NCI-H2171 (cell line): Measurements from ENCODE around the gene BBOX1.

ENCODE experiments used
- DNase-seq: peaks from one replicate; lab custom pipeline; 2025; lab: John Stamatoyannopoulos, UW

BBOX1 gene

GRCh38 chr11:27025312-27025955 lies 15.2 kb upstream of the BBOX1 start:
- DNase-seq, result no peak

GRCh38 chr11:27025957-27026733 lies 14.5 kb upstream of the BBOX1 start:
- no peak for DNase-seq

- DNase-seq, result no peak
These were observed 12.1 kb upstream of the BBOX1 start for GRCh38 chr11:27028561-27028965.

DNA sequence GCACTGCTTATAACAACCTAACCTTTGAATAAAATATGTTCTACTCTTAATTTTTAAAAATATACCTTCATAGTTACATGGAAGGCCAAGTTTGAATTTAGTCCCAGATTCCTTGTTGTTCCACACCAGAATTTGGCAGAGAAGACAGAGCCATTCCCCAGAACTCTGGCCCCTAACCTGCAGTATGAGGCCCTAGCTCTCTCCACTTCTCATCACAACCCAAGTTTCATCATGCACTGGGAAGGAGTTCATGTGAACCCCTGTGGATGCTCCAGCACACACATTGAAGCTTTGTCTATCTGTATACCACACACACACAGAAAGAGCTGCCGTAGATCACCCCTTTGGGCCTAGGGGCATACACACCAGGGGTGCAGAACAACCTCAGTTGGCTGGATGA lies 10.6 kb upstream of the BBOX1 start:
- no peak for DNase-seq

DNA sequence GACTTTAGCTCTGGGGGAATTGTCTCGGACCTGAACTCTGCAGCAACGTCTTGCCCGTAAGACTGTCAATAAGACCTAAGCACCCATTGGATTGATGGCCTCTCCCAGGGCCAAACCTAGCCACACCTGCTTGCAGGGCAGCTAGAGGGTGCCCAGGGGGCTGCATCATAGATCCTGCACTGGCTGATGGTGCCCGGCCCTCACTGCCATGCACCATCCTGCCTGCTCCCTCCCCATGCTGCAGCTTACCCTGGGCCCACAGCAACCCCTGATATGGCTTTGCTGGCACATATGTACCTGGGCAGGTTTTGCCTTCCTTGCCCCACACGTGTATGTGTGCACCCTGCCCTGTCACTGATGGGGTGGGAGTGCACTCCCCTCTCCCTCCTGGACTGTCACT lies 8.9 kb upstream of the BBOX1 start:
- DNase-seq, result no peak

DNA sequence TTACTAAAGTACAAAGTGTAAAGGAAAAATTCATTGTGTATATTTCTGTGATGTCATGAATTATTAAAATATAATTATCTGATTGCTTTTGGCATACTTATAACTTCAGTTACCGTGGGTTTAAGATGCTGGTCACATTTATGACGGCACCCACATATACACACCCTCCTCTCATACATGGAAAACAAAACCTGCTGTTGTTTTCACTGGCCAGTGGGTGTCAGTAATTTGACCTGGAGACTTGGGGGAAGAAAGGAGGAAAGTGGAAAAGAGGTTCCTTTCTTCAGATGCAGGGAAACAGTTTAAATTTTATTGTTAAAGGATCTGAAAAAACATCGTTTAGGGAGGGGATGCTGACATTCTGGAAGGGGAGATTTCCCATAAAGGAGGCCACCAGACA lies 742 bp upstream of the BBOX1 start:
- no peak for DNase-seq

DNA sequence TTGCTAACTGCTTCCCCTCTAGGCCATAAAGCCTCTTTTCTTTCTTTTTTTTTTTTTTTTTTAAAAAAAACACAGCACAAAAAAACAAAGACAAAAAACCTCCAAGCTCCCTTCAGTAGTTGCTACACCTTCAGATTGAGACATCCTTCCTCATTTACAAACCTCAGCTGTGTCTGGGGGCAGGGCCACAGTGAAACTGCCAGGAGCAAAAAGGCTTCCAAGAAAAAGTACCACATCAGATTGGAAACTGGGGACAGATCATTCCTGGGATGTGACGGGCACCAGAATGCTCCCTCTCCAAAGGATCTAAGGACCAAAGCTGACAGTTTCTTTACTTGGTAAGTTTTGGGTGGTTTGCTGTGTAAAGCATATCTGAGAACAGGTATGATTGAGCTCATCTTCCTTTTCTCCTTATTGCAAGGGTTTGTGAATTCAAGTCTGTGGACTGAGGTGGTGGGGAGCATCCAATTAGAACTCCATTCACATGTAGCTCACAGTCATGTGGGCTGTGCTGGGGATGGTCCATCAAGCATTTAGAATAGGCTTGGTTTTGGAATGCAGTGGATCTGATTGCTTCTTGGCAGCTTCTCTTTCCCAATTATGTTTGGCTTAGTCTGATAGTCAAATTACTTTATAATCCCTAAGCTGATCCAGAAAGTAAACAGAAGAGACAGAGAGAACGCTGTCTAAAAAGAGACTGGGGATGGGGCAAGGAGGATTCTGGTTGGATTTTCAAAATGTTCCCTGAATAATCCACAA lies 705 bp downstream of the BBOX1 start:
- DNase-seq, result no peak

DNA sequence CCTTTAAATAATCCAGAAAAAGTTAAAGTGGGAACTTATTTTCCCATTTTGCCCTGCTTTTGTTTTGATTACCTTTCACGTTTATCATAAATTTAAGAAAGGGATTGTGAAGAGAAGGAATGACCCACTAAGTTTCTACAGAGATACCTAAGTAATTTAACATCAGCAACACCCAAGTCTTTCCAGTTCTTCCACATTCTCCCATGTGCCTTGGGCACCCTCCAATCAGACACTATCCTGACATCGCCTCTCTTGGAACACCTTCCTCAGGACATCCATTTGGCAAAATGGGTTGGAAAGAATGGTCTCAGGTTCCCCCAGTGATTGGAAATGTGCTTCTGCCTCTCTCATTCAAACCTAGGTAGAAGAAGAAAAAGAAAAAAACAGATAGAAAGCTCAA lies 6.3 kb downstream of the BBOX1 start:
- DNase-seq, result no peak

- no peak for DNase-seq
These were observed 12.1 kb downstream of the BBOX1 start for GRCh38 chr11:27052668-27053067.

DNA sequence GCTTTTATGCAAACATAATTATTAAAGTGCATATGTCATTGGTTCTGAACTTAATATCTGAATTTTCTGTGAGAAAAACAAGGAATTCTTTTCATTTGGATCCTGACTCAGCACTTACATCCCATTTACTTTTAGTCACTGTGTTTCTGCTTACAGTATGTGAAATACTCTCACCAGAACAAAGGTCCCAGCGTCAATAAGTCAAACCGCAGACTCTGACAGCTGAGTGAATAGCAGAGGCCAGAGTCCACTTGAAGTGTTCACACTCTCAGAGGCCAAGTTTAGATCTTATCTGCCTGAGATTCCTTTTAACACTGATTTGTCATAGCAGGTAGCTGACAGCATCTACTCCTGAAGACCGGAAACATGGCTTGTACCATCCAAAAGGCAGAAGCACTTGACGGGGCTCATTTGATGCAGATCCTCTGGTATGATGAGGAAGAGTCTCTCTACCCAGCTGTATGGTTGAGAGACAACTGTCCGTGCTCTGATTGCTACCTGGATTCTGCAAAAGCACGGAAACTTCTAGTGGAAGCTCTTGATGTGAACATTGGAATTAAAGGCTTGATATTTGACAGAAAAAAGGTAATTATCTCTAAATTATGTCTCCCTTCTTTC lies 14.6 kb downstream of the BBOX1 start:
- DNase-seq, result no peak

DNA sequence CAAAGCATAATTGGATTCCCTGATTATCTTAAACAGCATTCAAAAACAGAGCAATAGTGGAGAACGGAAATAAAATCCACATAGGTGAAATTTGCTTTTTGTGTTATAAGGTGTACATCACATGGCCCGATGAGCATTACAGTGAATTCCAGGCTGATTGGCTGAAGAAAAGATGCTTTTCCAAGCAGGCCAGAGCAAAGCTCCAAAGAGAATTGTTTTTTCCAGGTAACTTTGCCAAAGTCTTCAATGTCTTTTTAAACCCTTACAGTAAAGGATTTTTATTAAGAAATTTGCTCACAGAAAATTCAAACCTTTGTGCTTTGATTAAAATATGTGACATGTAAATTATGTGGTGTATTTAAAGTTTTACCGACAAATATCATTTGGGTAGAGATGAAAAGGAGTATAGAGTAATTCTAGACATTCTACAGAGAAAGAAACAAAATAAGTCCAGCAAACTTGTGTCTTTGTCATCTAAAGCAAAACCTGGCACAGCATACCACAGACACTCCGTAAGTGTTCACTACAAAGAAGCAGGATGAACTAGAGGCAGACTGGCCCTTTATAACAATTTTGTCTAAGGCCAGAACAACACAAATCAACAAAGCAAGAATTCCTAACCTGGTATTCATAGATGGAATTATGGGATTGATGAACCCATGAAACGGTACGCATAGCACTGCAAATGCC lies 16.6 kb downstream of the BBOX1 start:
- DNase-seq, result no peak

GRCh38 chr11:27058456-27058855 lies 17.8 kb downstream of the BBOX1 start:
- no peak for DNase-seq

DNA sequence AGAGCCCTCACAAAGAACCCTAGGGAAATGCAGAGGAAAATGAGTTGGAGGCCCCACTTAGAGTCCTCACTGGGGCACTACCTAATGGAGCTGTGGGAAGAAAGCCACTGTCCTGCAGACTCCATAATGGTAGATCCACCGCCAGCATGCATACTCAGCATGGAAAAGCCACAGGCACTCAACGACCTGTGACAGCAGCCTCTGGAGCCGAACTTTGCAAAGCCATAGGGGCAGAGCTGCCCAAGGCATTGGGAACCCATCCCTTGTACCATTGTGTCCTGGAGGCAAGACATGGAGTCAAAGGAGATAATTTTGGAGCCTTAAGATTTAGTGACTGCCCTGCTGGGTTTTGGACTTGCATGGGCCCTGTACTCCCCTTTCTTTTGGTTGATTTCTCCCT lies 18.8 kb downstream of the BBOX1 start:
- no peak for DNase-seq

GRCh38 chr11:27060816-27061460 lies 20.3 kb downstream of the BBOX1 start:
- DNase-seq, result no peak

DNA sequence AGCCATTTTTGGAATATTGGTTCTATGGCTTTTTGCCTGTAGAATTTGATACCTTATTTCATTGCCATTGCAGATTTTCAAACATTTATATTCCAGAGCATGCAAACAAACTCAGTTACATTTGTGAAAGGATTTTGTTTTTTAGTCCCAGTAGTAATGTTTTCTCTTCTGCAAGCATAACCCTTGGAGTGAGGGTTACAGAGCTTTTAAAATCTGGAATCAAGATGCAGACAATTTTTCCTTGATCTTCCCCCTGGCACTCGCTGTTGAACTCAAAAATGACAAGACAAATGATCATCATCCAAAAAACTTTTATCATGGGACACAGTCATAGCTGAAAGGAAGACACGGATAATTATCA lies 20.8 kb downstream of the BBOX1 start:
- no peak for DNase-seq

- DNase-seq, result no peak
These were observed 23.5 kb downstream of the BBOX1 start for GRCh38 chr11:27064086-27064485.

DNA sequence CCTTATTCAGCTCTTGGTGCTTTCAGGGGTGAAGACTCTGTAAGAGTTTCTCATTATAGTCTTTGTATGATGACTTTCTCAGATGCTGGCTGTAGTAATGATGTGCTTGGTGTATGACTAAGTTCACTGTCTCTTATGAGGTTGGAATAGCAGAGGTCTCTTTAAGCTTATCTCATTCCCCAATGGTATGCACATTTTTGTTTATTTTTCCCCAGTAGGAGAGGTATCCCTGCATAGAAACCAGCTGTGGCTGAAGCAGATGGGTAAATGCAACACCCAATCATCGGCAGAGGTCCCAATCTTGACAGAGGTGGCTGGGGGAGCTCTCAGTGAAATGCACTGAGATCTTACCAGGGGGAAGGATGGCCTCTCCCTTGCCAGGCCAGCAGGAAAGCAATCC lies 34.6 kb downstream of the BBOX1 start:
- no peak for DNase-seq

GRCh38 chr11:27075655-27076054 lies 35.0 kb downstream of the BBOX1 start:
- no peak for DNase-seq

GRCh38 chr11:27076121-27076589 lies 35.5 kb downstream of the BBOX1 start:
- peak; percentile 80 for DNase-seq

DNA sequence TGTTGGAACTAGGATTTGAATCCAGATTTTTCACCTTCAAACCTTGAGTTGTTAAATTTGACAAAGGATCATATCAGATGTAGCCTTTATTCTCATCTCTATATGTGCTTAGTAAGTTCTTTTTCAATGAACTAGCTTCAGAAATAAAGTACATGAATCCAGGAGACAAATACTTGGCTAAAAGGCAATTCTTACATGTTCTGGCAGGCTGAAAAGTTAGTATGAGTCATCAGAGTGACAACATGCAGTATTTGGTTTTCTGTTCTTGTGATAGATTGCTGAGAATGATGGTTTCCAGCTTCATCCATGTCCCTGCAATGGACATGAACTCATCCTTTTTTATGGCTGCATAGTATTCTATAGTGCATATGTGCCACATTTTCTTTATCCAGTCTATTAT lies 40.4 kb downstream of the BBOX1 start:
- no peak for DNase-seq

GRCh38 chr11:27083241-27083640 lies 42.6 kb downstream of the BBOX1 start:
- no peak for DNase-seq

- no peak for DNase-seq
These were observed 43.2 kb downstream of the BBOX1 start for GRCh38 chr11:27083782-27084181.
